ENCODE measurements around the gene RPS3A. TPM values are rescaled to one million over a fixed set of nuclear protein-coding genes. Genes with fewer than 3 reads are reported as not detected.

The RPS3A gene
- total RNA-seq, 4 donors from 2014 or later = 905 to 2,947 (median 1,612) TPM

DNA sequence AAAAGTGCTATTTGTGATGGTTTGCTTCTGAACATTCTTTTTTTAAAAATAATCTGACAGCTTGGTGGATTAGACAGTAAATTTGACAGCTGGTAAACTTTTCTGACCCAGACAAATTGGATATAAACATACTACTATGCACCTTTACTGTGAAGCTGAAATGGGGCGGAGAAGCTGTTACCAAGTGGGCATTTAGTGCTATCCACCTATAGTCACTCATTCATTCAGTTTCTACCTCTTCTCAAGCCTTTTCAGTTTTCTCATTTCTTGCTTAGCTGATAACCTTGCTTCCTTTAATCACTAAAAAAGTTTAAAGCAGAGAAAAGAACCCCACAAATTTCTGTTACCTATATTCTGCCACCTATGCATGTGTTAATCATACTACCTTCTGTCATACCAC, 5.2 kb downstream of the RPS3A start:
- WGBS, 2 donors (ENCODE audit: low coverage in 1 of 2) = 82 to 94% methylated on average over 1 of the region's 1 CpG
- in situ Hi-C loops (cut with MboI; ENCODE audit: low pct_ligation_motif_present in 1 of 4, low pct_unique_long_range_greater_than_20kb in 1 of 4, low sequenced_read_pairs in 3 of 4) = loop anchor here in 3 of 4 donors (25.0 kb wide), 2 partner anchors 258 to 508 kb away; no protein-coding TSS in a partner anchor
- peaks cover 0 to 45% (median 21%) of the 10 kb centered on the region in 4 donors for H3K36me3 ChIP-seq

DNA sequence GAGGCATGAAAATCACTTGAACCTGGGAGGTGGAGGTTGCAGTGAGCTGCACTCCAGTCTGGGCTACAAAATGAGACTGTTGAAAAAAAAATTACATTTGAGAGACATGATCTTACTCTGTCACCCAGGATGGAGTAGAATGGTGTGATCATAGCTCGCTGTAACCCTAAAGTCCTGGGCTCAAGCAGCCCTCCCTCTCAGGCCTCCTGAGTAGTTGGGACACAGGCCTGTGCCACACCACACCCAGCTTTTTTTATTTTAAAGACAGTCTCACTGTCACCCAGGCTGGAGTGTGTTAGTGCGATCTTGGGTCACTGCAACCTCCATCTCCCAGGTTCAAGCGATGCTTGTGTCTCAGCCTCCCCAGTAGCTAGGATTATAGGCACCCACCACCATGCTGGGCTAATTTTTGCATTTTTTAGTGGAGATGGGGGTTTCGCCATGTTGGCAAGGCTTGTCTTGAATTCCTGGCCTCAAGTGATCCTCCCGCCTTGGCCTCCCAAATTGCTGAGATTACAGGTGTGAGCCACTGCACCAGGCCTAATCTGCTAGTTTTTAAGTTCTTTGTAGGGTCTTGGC, 6.1 kb downstream of the RPS3A start:
- H3K36me3 ChIP-seq = peaks cover 0 to 45% (median 21%) of the 10 kb centered on the region in 4 donors
- peaks cover 0 to 17% (median 13%) of the 10 kb centered on the region in 4 donors for H3K4me1 ChIP-seq
- no peak for DNase-seq
- no peak overlapping the region for H3K4me3 ChIP-seq
- no peaks in the 10 kb centered on the region for H3K27me3 ChIP-seq
- intact Hi-C loops (cut with DNase I; ENCODE audit: low total_unique reads) = no loop called here
- WGBS, 2 donors (ENCODE audit: low coverage in 1 of 2) = 100% methylated on average over 1 to 5 of the region's 5 CpGs
- in situ Hi-C loops (cut with MboI; ENCODE audit: low pct_ligation_motif_present in 1 of 4, low pct_unique_long_range_greater_than_20kb in 1 of 4, low sequenced_read_pairs in 3 of 4) = loop anchor here in 3 of 4 donors (25.0 kb wide), 2 partner anchors 257 to 507 kb away; no protein-coding TSS in a partner anchor
- H3K27ac ChIP-seq = no peak overlapping the region
- TF ChIP-seq, protein P1, sequence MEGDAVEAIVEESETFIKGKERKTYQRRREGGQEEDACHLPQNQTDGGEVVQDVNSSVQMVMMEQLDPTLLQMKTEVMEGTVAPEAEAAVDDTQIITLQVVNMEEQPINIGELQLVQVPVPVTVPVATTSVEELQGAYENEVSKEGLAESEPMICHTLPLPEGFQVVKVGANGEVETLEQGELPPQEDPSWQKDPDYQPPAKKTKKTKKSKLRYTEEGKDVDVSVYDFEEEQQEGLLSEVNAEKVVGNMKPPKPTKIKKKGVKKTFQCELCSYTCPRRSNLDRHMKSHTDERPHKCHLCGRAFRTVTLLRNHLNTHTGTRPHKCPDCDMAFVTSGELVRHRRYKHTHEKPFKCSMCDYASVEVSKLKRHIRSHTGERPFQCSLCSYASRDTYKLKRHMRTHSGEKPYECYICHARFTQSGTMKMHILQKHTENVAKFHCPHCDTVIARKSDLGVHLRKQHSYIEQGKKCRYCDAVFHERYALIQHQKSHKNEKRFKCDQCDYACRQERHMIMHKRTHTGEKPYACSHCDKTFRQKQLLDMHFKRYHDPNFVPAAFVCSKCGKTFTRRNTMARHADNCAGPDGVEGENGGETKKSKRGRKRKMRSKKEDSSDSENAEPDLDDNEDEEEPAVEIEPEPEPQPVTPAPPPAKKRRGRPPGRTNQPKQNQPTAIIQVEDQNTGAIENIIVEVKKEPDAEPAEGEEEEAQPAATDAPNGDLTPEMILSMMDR (IDR thresholded peaks at IDR 0.05) = no peak
- TF ChIP-seq POLR2A (IDR thresholded peaks at IDR 0.05) (no peak), EP300 (IDR thresholded peaks at IDR 0.05; ENCODE audit: low read depth) (no peak), POLR2AphosphoS5 (IDR thresholded peaks at IDR 0.05) (no peak)
- H3K9me3 ChIP-seq = no peaks in the 10 kb centered on the region

More for the DNA sequence above, 5.2 kb downstream of the RPS3A start:
- no peak overlapping the region for H3K4me3 ChIP-seq
- H3K27ac ChIP-seq = no peak overlapping the region
- intact Hi-C loops (cut with DNase I; ENCODE audit: low total_unique reads) = no loop called here
- DNase-seq = no peak
- H3K4me1 ChIP-seq = peaks cover 0 to 18% (median 17%) of the 10 kb centered on the region in 4 donors
- TF ChIP-seq POLR2AphosphoS5 (IDR thresholded peaks at IDR 0.05) = no peak
- no peak for TF ChIP-seq EP300 (IDR thresholded peaks at IDR 0.05; ENCODE audit: low read depth)
- TF ChIP-seq POLR2A (IDR thresholded peaks at IDR 0.05) = no peak
- TF ChIP-seq, protein P1 (IDR thresholded peaks at IDR 0.05) = no peak
- H3K27me3 ChIP-seq = no peaks in the 10 kb centered on the region
- no peaks in the 10 kb centered on the region for H3K9me3 ChIP-seq

DNA sequence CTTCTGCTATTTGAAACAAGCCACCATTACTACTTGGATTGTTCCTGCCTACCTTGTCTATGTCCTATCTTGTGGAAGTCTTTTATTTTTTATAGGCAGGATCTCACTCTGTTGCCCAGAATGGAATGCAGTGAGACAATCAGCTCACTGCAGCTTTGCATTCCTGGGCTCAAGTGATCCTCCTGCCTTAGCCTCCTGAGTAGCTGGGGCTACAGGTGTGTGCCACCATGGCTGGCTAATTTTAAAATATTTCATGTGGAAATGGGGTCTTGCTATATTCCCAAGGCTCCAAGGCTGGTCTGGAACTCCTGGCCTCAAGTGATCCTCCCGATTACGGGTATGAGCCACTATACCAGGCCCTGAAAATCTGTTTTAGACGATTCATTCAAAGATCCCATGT, 7.6 kb downstream of the RPS3A start:
- WGBS, 2 donors (ENCODE audit: low coverage in 1 of 2) = 86 to 96% methylated on average over 3 of the region's 3 CpGs
- peaks cover 0 to 38% (median 17%) of the 10 kb centered on the region in 4 donors for H3K36me3 ChIP-seq

DNA sequence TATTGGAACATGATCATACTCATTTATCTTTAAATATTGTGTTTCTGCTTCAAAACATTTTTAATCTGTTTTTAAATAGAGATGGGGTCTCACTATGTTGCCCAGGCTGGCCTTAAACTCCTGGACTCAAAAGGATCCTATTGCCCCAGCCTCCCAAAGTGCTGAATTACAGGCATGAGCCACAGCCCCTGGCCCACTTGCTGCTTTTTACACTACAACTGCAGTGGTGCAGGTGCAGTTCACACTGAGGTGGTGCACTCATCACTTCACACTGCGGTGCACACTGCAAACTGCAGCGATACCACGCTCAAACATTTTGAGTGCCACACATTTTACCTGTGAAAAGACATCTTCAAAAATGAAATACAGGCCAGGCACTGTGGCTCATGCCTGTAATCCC, 10.8 kb downstream of the RPS3A start:
- peaks cover 0 to 12% (median 4%) of the 10 kb centered on the region in 4 donors for H3K36me3 ChIP-seq
- in situ Hi-C loops (cut with MboI; ENCODE audit: low pct_ligation_motif_present in 1 of 4, low pct_unique_long_range_greater_than_20kb in 1 of 4, low sequenced_read_pairs in 3 of 4) = loop anchor here in 3 of 4 donors (25.0 kb wide), 2 partner anchors 252 to 502 kb away; no protein-coding TSS in a partner anchor
- 98 to 100% methylated on average over 2 to 3 of the region's 3 CpGs for WGBS, 2 donors (ENCODE audit: low coverage in 1 of 2)

More for the DNA sequence above, 7.6 kb downstream of the RPS3A start:
- Histone ChIP-seq H3K4me3 (no peak overlapping the region), H3K4me1 (peaks cover 0 to 3% (median 0%) of the 10 kb centered on the region in 4 donors), H3K27me3 (no peaks in the 10 kb centered on the region), H3K27ac (no peak overlapping the region), H3K9me3 (no peaks in the 10 kb centered on the region)
- TF ChIP-seq, protein P1 (IDR thresholded peaks at IDR 0.05) = no peak
- no peak for TF ChIP-seq EP300 (IDR thresholded peaks at IDR 0.05; ENCODE audit: low read depth)
- TF ChIP-seq POLR2A (IDR thresholded peaks at IDR 0.05) = no peak
- no peak for TF ChIP-seq POLR2AphosphoS5 (IDR thresholded peaks at IDR 0.05)
- in situ Hi-C loops (cut with MboI; ENCODE audit: low pct_ligation_motif_present in 1 of 4, low pct_unique_long_range_greater_than_20kb in 1 of 4, low sequenced_read_pairs in 3 of 4) (loop anchor here in 3 of 4 donors (25.0 kb wide), 2 partner anchors 255 to 505 kb away; no protein-coding TSS in a partner anchor), intact Hi-C loops (cut with DNase I; ENCODE audit: low total_unique reads) (no loop called here)
- no peak for DNase-seq

More for the DNA sequence above, 10.8 kb downstream of the RPS3A start:
- Histone ChIP-seq H3K4me1 (no peaks in the 10 kb centered on the region), H3K4me3 (no peak overlapping the region), H3K27ac (no peak overlapping the region), H3K9me3 (no peaks in the 10 kb centered on the region), H3K27me3 (no peaks in the 10 kb centered on the region)
- TF ChIP-seq EP300 (IDR thresholded peaks at IDR 0.05; ENCODE audit: low read depth) (no peak), POLR2AphosphoS5 (IDR thresholded peaks at IDR 0.05) (no peak), POLR2A (IDR thresholded peaks at IDR 0.05) (no peak)
- TF ChIP-seq, protein P1 (IDR thresholded peaks at IDR 0.05) = no peak
- intact Hi-C loops (cut with DNase I; ENCODE audit: low total_unique reads) = no loop called here
- DNase-seq = no peak

Data from transverse colon (tissue), 4 donors.